Astrocyte of the cerebellum (primary cell): ENCODE data around the gene WNT9A.

ENCODE experiments used
- DNase-seq: peaks from one replicate; pipeline ENCODE4 v3.0.0-alpha.2; 2011; ENCODE audit warnings: low read depth
- H3K4me3 ChIP-seq: 2 replicates; pipeline ENCODE4 v1.5.1; 2011; ENCODE audit warnings: mild to moderate bottlenecking, low read depth, low read length, moderate library complexity
- in situ Hi-C: cut with HindIII; loops from 2 replicates; pipeline ENCODE4 v1.10.0; 2017; ENCODE audit warnings: low sequenced_read_pairs
- TF ChIP-seq, protein P1 (sequence below): IDR thresholded peaks from 2 replicates; pipeline ENCODE4 v1.5.1; 2012; ENCODE audit warnings: low read length, low read depth, moderate library complexity, mild to moderate bottlenecking; ENCODE audit errors: missing control alignments

WNT9A gene

GRCh38 chr1:227889047-227889862 is 58.5 kb downstream of the WNT9A start:
- TF ChIP-seq, protein P1, sequence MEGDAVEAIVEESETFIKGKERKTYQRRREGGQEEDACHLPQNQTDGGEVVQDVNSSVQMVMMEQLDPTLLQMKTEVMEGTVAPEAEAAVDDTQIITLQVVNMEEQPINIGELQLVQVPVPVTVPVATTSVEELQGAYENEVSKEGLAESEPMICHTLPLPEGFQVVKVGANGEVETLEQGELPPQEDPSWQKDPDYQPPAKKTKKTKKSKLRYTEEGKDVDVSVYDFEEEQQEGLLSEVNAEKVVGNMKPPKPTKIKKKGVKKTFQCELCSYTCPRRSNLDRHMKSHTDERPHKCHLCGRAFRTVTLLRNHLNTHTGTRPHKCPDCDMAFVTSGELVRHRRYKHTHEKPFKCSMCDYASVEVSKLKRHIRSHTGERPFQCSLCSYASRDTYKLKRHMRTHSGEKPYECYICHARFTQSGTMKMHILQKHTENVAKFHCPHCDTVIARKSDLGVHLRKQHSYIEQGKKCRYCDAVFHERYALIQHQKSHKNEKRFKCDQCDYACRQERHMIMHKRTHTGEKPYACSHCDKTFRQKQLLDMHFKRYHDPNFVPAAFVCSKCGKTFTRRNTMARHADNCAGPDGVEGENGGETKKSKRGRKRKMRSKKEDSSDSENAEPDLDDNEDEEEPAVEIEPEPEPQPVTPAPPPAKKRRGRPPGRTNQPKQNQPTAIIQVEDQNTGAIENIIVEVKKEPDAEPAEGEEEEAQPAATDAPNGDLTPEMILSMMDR, result no peak
- no peak for DNase-seq
- in situ Hi-C loops, result no loop called here

DNA sequence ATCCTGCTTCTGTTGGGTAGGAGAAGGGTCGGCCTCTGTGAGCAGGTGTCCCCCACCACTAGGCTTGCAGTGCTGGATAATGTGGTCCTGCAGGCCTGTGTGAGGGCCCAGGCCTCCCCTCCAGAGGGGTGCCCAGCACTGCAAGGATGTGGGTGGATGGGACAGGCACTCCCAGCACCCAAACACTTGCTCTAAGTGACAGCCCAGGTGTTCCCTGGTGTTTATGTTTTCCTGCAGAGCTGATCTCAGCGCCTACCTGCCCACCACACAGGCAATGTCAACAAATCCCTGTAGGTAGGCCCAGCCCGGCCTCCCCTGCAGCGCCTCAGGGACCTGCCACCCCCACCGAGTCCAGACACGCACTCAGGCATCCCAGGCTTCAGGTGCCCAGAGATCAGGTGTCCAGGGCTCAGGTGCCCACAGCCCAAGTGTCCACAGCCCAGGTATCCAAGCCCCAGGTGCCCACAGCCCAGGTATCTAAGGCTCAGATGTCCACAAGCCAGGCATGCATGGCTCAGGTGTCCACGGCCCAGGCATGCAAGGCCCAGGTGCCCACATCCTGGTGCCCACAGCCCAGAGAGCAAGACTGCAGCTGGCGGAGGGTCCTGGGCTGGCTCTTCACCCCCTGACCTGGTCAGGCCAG is 59.2 kb downstream of the WNT9A start:
- no peak overlapping the region for H3K4me3 ChIP-seq
- DNase-seq, result no peak
- TF ChIP-seq, protein P1, result no peak
- in situ Hi-C loops, result no loop called here

More at GRCh38 chr1:227889047-227889862, 58.5 kb downstream of the WNT9A start:
- no peak overlapping the region for H3K4me3 ChIP-seq

DNA sequence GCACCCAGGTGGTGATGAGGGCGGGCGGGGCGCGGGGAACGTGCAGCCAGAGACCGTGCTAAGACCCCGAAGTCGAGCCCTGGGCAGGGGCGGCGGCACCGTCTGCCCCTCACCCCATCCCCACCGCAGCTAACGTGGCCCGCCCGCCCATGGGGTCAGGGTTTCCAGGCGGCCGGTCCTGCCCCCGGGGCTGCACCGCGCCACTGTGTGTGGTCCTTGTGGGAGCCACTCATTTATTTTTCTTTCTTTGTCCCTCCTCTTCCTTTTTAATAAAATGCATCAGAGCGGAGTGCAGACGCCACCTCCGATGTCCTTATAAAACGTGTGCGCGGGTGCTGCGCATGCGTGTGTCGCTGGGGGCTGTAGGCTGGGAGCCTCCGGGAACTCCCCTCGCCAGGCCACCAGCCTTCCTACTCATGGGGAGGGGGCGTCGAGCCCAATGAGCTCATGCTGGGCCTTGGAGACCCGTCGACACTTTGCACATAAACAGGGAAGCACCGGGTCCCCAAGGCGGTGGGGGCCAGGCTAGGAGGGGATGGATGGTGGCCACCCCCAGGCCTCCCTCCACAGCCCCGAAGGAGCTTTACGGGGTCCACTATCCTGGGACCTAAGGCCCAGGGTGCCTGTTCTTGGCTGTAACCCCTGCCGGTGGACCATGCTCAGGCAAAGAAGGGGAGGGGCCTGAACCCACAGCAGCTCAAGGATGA is 59.9 kb downstream of the WNT9A start:
- in situ Hi-C loops, result no loop called here
- TF ChIP-seq, protein P1, result no peak
- no peak for DNase-seq
- H3K4me3 ChIP-seq, result no peak overlapping the region

- in situ Hi-C loops, result no loop called here
- TF ChIP-seq, protein P1, result no peak
- no peak for DNase-seq
- no peak overlapping the region for H3K4me3 ChIP-seq
Measured at GRCh38 chr1:227886993-227887696, 60.6 kb downstream of the WNT9A start.

DNA sequence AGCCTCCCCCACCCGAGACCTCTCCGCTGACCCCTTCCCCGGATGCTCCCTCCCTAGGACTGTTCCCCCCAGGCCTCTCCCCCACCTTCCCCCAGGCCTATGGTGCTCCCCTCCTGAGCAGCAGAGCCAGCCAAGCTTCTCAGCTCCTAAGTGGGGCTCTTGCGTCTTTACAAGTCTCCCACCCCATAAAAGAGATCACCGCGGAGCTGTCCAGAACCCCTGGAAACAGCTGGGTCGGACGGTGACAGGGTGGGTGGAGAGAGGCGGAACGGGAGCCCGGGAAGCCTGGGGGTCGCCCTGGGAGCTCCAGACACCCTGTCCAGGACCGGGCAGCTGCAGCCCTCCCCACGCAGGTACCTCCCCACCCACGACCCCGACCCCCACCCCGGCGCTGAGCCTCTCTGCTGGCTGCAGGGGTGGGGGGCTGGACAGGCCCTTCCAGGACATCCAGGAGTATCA is 61.2 kb downstream of the WNT9A start:
- H3K4me3 ChIP-seq, result no peak overlapping the region
- in situ Hi-C loops, result no loop called here
- DNase-seq, result no peak

More for the DNA sequence above, 61.2 kb downstream of the WNT9A start:
- TF ChIP-seq, protein P1, result no peak
